Suppressor macrophage treated with lipopolysaccharide for 1 hour (primary cell): ENCODE results near the gene ZMYM4.
"Not testable (repeated sequence)": the region's sequence is repeated elsewhere in the genome, so short reads cannot be mapped to it uniquely, and the experiment has no call there.

Experiments
- DNase-seq, 3 donors: peaks; one replicate each; pipeline ENCODE4 v3.0.0-alpha.2; 2020 to 2022

ZMYM4 gene

DNA sequence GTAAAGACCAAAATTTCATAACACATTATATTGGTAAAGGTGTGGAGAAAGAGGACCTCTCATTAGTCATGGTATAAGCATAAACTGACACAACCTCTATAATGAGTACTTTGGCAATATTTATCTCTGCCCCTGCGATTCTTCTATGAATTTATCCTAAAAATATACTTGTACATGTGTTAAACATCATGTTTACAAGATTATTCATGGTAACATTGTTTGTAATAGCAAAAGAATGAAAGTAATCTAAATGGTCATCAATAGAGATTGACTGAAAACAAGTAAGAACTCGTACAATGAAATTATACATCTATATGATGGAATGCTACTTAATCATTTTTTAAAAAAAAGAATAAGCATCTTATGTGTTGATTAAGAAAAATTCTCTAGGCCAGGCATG, 192.3 kb downstream of the ZMYM4 start:
- no peak for DNase-seq

DNA sequence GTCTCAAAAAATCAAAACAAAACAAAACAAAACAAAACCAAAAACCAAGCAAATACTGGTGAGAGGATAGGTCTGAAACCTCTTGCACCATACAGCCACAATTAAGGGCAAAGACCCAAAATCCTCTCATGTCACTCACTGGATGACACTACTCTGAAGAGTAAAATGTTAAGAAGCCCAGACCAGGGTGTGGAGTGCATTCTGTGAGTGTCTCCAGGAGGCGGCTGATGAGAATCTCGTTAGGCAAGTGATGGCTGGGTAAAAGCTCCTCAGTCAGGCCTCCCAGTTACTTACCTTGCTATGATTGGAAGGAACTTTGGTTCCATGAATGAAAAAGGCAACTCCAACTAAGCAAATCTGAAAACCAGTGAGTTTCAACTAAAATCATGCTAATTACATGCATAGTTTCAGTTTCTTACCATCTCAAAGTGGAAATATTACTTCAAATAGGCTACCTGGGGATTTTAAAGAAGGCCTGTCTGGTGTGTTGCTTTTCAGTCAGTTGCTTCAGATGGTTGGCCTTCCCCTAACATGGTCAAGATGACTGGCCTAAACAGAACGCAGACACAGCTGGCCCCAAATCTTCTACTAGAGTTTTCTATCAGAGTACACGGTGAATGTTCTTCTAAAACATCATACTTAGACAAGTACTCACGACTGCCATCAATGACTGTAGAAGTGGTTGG, 193.6 kb downstream of the ZMYM4 start:
- no peak for DNase-seq

DNA sequence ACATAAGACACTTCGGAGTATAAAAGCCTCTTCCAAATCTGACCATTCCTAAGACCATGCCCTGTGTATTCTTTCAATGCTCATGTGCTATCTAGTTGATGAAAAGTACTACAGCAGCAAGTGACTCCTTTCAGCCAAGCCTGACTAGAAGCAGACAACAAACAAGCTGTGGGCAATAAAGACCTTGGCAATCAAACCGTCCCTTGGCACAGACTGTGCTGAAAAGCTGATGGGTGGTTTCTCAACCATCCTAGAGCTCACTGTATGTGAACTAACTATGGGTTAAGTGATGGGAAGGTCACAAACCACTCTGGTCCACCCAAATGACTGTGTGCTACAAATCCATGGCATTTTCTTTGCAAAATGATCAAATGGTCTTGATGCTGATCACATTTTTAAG, 194.7 kb downstream of the ZMYM4 start:
- DNase-seq: no peak

DNA sequence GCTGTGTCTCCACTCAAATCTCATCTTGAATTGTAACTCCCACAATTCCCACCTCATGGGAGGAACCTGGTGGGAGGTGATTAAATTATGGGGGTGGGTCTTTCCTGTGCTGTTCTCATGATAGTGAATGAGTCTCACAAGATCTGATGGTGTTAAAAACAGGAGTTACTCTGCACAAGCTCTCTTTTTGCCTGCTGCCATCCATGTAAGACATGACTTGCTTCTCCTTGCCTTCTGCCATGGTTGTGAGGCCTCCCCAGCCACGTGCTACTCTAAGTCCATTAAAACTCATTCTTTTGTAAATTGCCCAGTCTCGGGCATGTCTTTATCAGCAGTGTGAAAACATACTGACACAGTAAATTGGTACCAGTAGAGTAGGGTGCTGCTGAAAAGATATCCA, 195.2 kb downstream of the ZMYM4 start:
- not testable (repeated sequence) for DNase-seq

GRCh38 chr1:35466120-35466519, 197.6 kb downstream of the ZMYM4 start:
- DNase-seq: no peak

DNA sequence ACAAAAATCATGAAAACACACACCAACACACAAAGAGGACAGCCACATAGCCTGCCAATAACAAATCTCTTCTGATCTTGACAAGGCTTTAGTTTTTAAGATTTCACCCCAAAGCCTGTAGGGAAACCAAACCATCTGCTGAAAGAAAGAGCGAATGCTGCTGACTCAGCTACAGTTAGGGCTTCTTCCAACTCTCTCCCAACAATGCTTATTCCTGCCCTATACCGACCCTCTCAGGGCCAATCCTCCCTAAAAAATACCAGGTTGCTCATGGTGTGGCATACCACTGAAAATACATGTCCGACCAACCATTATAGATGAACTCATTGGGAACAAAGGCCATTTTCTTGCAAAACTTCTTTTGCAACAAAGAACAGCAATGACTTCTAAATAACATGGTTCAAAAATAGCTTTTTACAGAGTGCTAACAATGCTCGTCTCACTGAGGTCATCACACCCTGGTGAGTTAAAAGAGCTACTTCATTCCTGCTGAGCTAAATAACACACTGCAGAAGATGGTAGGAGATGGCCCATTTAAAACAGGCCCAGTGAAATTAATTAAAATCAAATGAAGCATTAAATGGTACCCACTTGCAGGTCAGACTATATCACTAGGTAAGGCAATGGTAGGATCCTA, 202.6 kb downstream of the ZMYM4 start:
- no peak for DNase-seq
